Naive thymus-derived CD4-positive, alpha-beta T cell (primary cell): ENCODE data around the gene TRUB2. TPM values are rescaled to one million over a fixed set of nuclear protein-coding genes. Genes with fewer than 3 reads are reported as not detected.

Experiments
- ATAC-seq: fragments of 150-1000 bp; cut with Tn5 transposase; 2 replicates; pipeline ENCODE4 v1.10.0; 2021; ENCODE audit warnings: mild to moderate bottlenecking, moderate library complexity
- CTCF ChIA-PET: fragments of 350-600 bp; sonication (Branson Sonifier 250); formaldehyde crosslinking; loops from one replicate; lab custom pipeline; 2021; ENCODE audit warnings: antibody characterized with exemption; lab: Charles Lee
- POLR2A ChIA-PET: fragments of 350-600 bp; sonication (Branson Sonifier 250); formaldehyde crosslinking; loops from one replicate; lab custom pipeline; 2021; ENCODE audit warnings: antibody characterized with exemption, inconsistent platforms; lab: Charles Lee
- DNase-seq, 9 donors: peaks; one replicate each; pipeline versions ENCODE4 v3.0.0 to v3.0.0-alpha.2; 2020 to 2022; ENCODE audit warnings: mixed read lengths in 1 of 9
- H3K27ac ChIP-seq: one replicate; pipeline ENCODE4 v1.7.0; 2013; ENCODE audit warnings: mild to moderate bottlenecking, low read depth, low read length, moderate library complexity
- H3K27me3 ChIP-seq, 2 donors: one replicate each; pipeline ENCODE4 v1.7.0; 2013; ENCODE audit warnings: low read length in 2 of 2, mild to moderate bottlenecking in 2 of 2, moderate library complexity in 2 of 2; ENCODE audit not compliant: control insufficient read depth in 2 of 2, insufficient read depth in 2 of 2
- H3K36me3 ChIP-seq, 3 experiments: 1 replicate in 2 of 3; 2 replicates in 1 of 3; pipeline ENCODE4 v1.7.0; 2013; ENCODE audit warnings: low read length in 3 of 3, mild to moderate bottlenecking in 3 of 3, moderate library complexity in 1 of 3; ENCODE audit not compliant: insufficient read depth in 3 of 3, control insufficient read depth in 2 of 3
- H3K4me1 ChIP-seq, 2 donors: one replicate each; pipeline ENCODE4 v1.7.0; 2013; ENCODE audit warnings: low read length in 2 of 2, mild to moderate bottlenecking in 2 of 2, moderate library complexity in 1 of 2; ENCODE audit not compliant: control insufficient read depth in 2 of 2, insufficient read depth in 2 of 2
- H3K4me3 ChIP-seq: 2 replicates; pipeline ENCODE4 v1.7.0; 2013; ENCODE audit warnings: mild to moderate bottlenecking, low read length
- H3K9me3 ChIP-seq, 3 experiments: 1 replicate in 2 of 3; 2 replicates in 1 of 3; pipeline ENCODE4 v1.7.0; 2013; ENCODE audit warnings: low read length in 3 of 3; ENCODE audit not compliant: control insufficient read depth in 2 of 3
- H3K27ac Mint-ChIP-seq, 9 donors: one replicate each; pipeline ENCODE4 v1.8.0; 2020 to 2022; ENCODE audit warnings: mixed read lengths in 9 of 9, mild to moderate bottlenecking in 8 of 9, moderate library complexity in 5 of 9, inconsistent platforms in 2 of 9
- H3K27me3 Mint-ChIP-seq, 5 donors: one replicate each; pipeline ENCODE4 v1.8.0; 2021 to 2022; ENCODE audit warnings: mixed read lengths in 5 of 5, mild to moderate bottlenecking in 1 of 5
- H3K36me3 Mint-ChIP-seq, 5 donors: one replicate each; pipeline ENCODE4 v1.8.0; 2020 to 2022; ENCODE audit warnings: mixed read lengths in 5 of 5, mild to moderate bottlenecking in 3 of 5, inconsistent platforms in 1 of 5
- H3K4me1 Mint-ChIP-seq, 7 donors: one replicate each; pipeline ENCODE4 v1.8.0; 2020 to 2022; ENCODE audit warnings: mixed read lengths in 7 of 7, mild to moderate bottlenecking in 3 of 7, inconsistent platforms in 1 of 7
- H3K4me3 Mint-ChIP-seq, 10 donors: one replicate each; pipeline ENCODE4 v1.8.0; 2020 to 2022; ENCODE audit warnings: mild to moderate bottlenecking in 10 of 10, mixed read lengths in 10 of 10, moderate library complexity in 6 of 10, inconsistent platforms in 2 of 10
- H3K9me3 Mint-ChIP-seq, 11 donors: one replicate each; pipeline ENCODE4 v1.8.0; 2020 to 2022; ENCODE audit warnings: mixed read lengths in 11 of 11, mild to moderate bottlenecking in 4 of 11, inconsistent platforms in 1 of 11, moderate library complexity in 1 of 11
- intact Hi-C, 2 donors: fragments of 100-400 bp; cut with micrococcal nuclease; formaldehyde crosslinking; loops; one replicate each; pipeline ENCODE4 v1.15.1; 2023
- polyA plus RNA-seq, 2 donors: library from polyadenylated mRNA; unstranded; fragments of 300-500 nt; fragmentation: Illumina TruSeq; gene quantifications; one replicate each; pipeline ENCODE4 v1.2.3, GENCODE V29; 2021
- total RNA-seq, 6 experiments: library from RNA in 5 of 6; stranded (reverse) in 5 of 6; gene quantifications; 1 replicate in 5 of 6; 2 replicates in 1 of 6; pipeline ENCODE4 v1.2.3 and lab custom pipeline; 2021 to 2026

Gene TRUB2, protein sequence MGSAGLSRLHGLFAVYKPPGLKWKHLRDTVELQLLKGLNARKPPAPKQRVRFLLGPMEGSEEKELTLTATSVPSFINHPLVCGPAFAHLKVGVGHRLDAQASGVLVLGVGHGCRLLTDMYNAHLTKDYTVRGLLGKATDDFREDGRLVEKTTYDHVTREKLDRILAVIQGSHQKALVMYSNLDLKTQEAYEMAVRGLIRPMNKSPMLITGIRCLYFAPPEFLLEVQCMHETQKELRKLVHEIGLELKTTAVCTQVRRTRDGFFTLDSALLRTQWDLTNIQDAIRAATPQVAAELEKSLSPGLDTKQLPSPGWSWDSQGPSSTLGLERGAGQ
- total RNA-seq (10 to 100 TPM; 11.5 to 27.2 (median 21.6) TPM), polyA plus RNA-seq (10 to 100 TPM; 19.8 to 26.3 TPM), total RNA-seq (lab: John Stamatoyannopoulos, UW) (26.0 reads per million, percentile 56 among the genes with 10 or more reads in this experiment)

DNA sequence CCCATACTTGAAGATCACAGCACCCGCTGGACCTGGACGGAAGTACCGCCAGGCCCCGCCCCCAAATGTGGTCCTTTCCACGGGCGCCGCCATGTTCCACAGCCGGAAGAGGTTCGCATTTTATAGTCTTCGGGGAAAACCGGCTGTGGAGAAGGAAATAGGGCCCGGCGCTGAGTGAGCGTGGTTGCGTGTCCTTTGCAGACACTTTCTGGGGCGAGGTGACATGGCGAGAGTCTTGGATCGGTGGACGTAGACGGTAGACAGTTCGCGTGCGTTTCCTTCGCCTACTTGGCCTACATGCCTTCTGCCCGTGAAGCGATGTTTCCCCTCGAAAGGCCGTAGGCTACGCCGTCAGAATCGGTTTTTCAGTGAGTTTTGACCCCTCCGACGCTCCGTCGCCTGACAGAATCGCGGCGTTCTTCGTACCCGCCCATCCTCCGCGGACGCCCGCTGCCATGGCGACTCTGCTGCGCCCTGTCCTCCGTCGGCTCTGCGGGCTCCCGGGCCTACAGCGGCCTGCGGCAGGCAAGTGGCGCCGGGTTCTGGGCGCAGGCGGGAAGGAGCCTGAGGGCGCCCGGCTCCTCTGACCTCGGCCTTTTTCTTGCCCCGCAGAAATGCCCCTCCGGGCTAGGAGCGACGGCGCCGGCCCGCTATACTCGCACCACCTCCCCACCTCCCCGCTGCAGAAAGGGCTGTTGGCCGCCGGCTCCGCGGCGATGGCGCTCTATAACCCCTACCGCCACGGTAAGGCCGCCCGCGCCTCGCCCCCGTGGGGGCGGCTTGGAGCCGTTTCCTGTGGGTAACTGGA is at the start of gene TRUB2, which contains the start of gene COQ4:
Gene TRUB2, minus strand, starts transcription at position 44 of the 808 bp plus-strand sequence. Its CDS starts 39 bp downstream, at position 5.
Gene COQ4, plus strand, starts transcription at position 436 of the 808 bp plus-strand sequence. Its CDS starts 20 bp downstream, at position 456.
- H3K36me3 Mint-ChIP-seq, result peaks cover 0 to 8% (median 2%) of the 10 kb centered on the region in 5 donors
- H3K27ac Mint-ChIP-seq, result peak within 1 kb of the TSS; percentile 95 to 99 (median 98)
- Histone ChIP-seq H3K9me3 (no peaks in the 10 kb centered on the region), H3K36me3 (peaks cover 0 to 24% (median 11%) of the 10 kb centered on the region in 3 experiments), H3K4me1 (peaks cover 10 to 13% of the 10 kb centered on the region in 2 donors), H3K27ac (peak within 1 kb of the TSS; percentile 85), H3K4me3 (peak within 1 kb of the TSS; percentile 98), H3K27me3 (no peaks in the 10 kb centered on the region)
- H3K27me3 Mint-ChIP-seq, result peaks cover 0 to 2% (median 0%) of the 10 kb centered on the region in 5 donors
- intact Hi-C loops, result loop anchor here (1.0 to 5.0 kb wide), 21 partner anchors 18 to 706 kb away; partner anchors contain the start of genes CIZ1 (in 2 of the 2), GOLGA2 (in 2 of the 2), LRRC8A (in 2 of the 2) and ODF2 (in 2 of the 2)
- ChIA-PET CTCF (interaction anchor here (0.6 kb wide), 1 partner anchor 16 kb away, joined by 3 read pairs; no protein-coding TSS in a partner anchor), POLR2A (interaction anchor here (1.0 to 1.5 kb wide), 4 partner anchors 13 to 182 kb away, joined by 3 to 4 read pairs (median 4); partner anchors contain the start of genes GLE1, GOLGA2, SWI5 and URM1)
- peak within 1 kb of the TSS; percentile 82 to 99 (median 96) for H3K4me3 Mint-ChIP-seq
- peaks cover 4 to 45% (median 29%) of the 10 kb centered on the region in 7 donors for H3K4me1 Mint-ChIP-seq
- peak; percentile 95 for ATAC-seq
- H3K9me3 Mint-ChIP-seq, result peaks cover 0 to 5% (median 0%) of the 10 kb centered on the region in 11 donors
- DNase-seq, result peak; percentile 80 to 95 (median 94)

DNA sequence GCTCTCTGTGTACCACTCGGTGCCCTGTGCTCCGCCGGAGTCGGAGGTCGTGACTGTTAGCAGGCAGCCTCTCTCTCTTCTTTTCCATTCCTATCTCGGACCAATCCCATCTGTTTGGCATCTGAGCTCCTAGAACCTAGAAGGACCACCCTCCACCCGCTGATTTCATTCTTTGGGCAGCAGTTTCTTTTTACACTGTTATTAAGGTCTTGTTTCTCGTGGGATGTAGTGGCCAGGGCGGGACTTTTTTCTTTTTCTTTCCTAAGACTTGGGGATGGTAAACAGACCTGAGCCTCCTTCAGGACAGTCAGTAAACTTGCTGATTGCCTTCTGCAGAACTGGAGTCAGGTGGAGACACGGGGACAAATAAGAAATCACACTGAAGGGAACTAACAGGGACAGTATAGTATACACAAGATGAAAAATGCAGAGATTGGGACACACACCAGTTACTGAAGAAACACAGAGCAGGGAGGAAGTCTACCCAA is 49.4 kb upstream of the TRUB2 start:
- no peaks in the 10 kb centered on the region for H3K9me3 ChIP-seq
- no peaks in the 10 kb centered on the region for H3K27me3 ChIP-seq
- H3K4me3 Mint-ChIP-seq, result peak overlapping the region; percentile 86 to 99 (median 96)
- H3K4me1 Mint-ChIP-seq, result peaks cover 18 to 41% (median 36%) of the 10 kb centered on the region in 7 donors
- intact Hi-C loops, result loop anchor here (1.0 to 5.0 kb wide), 19 partner anchors 9 to 1431 kb away; partner anchors contain the start of genes CERCAM (in 2 of the 2), COQ4 (in 2 of the 2), GOLGA2 (in 2 of the 2) and ODF2 (in 2 of the 2)
- no peaks in the 10 kb centered on the region for H3K27me3 Mint-ChIP-seq
- peaks cover 17% of the 10 kb centered on the region in 2 donors for H3K4me1 ChIP-seq
- H3K27ac ChIP-seq, result peak overlapping the region; percentile 94
- peaks cover 0 to 11% (median 9%) of the 10 kb centered on the region in 5 donors for H3K36me3 Mint-ChIP-seq
- peaks cover 0 to 2% (median 0%) of the 10 kb centered on the region in 11 donors for H3K9me3 Mint-ChIP-seq
- H3K27ac Mint-ChIP-seq, result peak overlapping the region; percentile 94 to 99 (median 98)
- ChIA-PET CTCF (interaction anchor here (0.6 to 2.9 kb wide), 4 partner anchors 9 to 161 kb away, joined by 3 to 19 read pairs (median 5); no protein-coding TSS in a partner anchor), POLR2A (interaction anchor here (0.6 to 2.7 kb wide), 9 partner anchors 10 to 657 kb away, joined by 3 to 28 read pairs (median 4); partner anchors contain the start of genes GOLGA2, SH3GLB2, SWI5 and ZER1)
- peaks cover 0 to 28% (median 0%) of the 10 kb centered on the region in 3 experiments for H3K36me3 ChIP-seq
- H3K4me3 ChIP-seq, result peak overlapping the region; percentile 92
- no peak for DNase-seq
- ATAC-seq, result no peak

GRCh38 chr9:128370752-128371629 is 48.7 kb upstream of the TRUB2 start, which contains the start of gene URM1:
Gene URM1 (plus strand): TSS chr9:128371374. CDS start chr9:128371381, 7 bp downstream.
- POLR2A ChIA-PET, result interaction anchor here (0.6 to 2.7 kb wide), 11 partner anchors 9 to 657 kb away, joined by 3 to 28 read pairs (median 4); partner anchors contain the start of genes GOLGA2, SH3GLB2, SWI5 and ZER1
- H3K4me3 Mint-ChIP-seq, result peak within 1 kb of the TSS; percentile 86 to 99 (median 96)
- peaks cover 0 to 2% (median 0%) of the 10 kb centered on the region in 11 donors for H3K9me3 Mint-ChIP-seq
- H3K27ac Mint-ChIP-seq, result peak within 1 kb of the TSS; percentile 94 to 99 (median 98)
- H3K36me3 Mint-ChIP-seq, result peaks cover 0 to 11% (median 9%) of the 10 kb centered on the region in 5 donors
- H3K27me3 ChIP-seq, result no peaks in the 10 kb centered on the region
- H3K4me1 ChIP-seq, result peaks cover 17% of the 10 kb centered on the region in 2 donors
- DNase-seq (peak; percentile 88 to 97 (median 95)), ATAC-seq (peak; percentile 98)
- H3K36me3 ChIP-seq, result peaks cover 0 to 27% (median 0%) of the 10 kb centered on the region in 3 experiments
- intact Hi-C loops, result loop anchor here (1.0 to 5.0 kb wide), 19 partner anchors 9 to 1432 kb away; partner anchors contain the start of genes CERCAM (in 2 of the 2), COQ4 (in 2 of the 2), GOLGA2 (in 2 of the 2) and ODF2 (in 2 of the 2)
- no peaks in the 10 kb centered on the region for H3K27me3 Mint-ChIP-seq
- peak within 1 kb of the TSS; percentile 92 for H3K4me3 ChIP-seq
- peaks cover 18 to 41% (median 36%) of the 10 kb centered on the region in 7 donors for H3K4me1 Mint-ChIP-seq
- H3K9me3 ChIP-seq, result no peaks in the 10 kb centered on the region
- H3K27ac ChIP-seq, result peak within 1 kb of the TSS; percentile 94
- CTCF ChIA-PET, result interaction anchor here (0.6 to 2.9 kb wide), 4 partner anchors 9 to 160 kb away, joined by 3 to 19 read pairs (median 5); no protein-coding TSS in a partner anchor

DNA sequence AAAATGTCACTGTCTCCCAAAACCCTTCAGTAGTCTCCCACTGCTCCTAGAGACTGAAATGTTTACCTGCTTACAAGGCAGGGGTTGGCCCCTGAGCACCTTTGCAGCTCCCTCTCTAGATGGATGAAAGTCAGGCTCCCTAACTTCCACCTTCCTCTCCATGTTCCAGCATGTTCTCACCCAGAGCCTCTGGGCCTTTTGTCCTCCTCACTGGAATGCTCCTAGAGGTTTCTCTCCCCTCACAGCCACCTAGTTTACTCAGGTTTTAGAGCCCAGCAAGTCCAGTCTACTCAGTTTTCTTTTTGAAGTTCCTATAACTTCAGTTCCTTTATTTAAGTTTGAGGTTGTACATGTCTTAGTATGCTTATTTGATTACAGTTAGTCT is 48.1 kb upstream of the TRUB2 start:
- H3K36me3 ChIP-seq, result peaks cover 0 to 22% (median 0%) of the 10 kb centered on the region in 3 experiments
- peaks cover 17% of the 10 kb centered on the region in 2 donors for H3K4me1 ChIP-seq
- peaks cover 18 to 41% (median 37%) of the 10 kb centered on the region in 7 donors for H3K4me1 Mint-ChIP-seq
- no peaks in the 10 kb centered on the region for H3K27me3 ChIP-seq
- peaks cover 0 to 2% (median 0%) of the 10 kb centered on the region in 11 donors for H3K9me3 Mint-ChIP-seq
- H3K27me3 Mint-ChIP-seq, result no peaks in the 10 kb centered on the region
- POLR2A ChIA-PET, result interaction anchor here (0.6 to 2.7 kb wide), 5 partner anchors 9 to 183 kb away, joined by 3 to 28 read pairs (median 3); partner anchors contain the start of gene SLC27A4
- CTCF ChIA-PET, result interaction anchor here (2.9 kb wide), 1 partner anchor 8 kb away, joined by 19 read pairs; no protein-coding TSS in a partner anchor
- H3K36me3 Mint-ChIP-seq, result peaks cover 0 to 11% (median 6%) of the 10 kb centered on the region in 5 donors
- no peaks in the 10 kb centered on the region for H3K9me3 ChIP-seq
- peak overlapping the region; percentile 94 to 99 (median 98) for H3K27ac Mint-ChIP-seq
- DNase-seq (no peak), ATAC-seq (no peak)
- peak overlapping the region; percentile 94 for H3K27ac ChIP-seq
- H3K4me3 ChIP-seq, result peak overlapping the region; percentile 92
- H3K4me3 Mint-ChIP-seq, result peak overlapping the region; percentile 86 to 99 (median 96)
- intact Hi-C loops, result loop anchor here (2.0 to 5.0 kb wide), 5 partner anchors 50 to 1432 kb away; partner anchors contain the start of genes CERCAM (in 1 of the 2), DOLK (in 1 of the 2), GLE1 (in 1 of the 2) and NUP188 (in 1 of the 2)
